GM12878 (cell line): Measurements from ENCODE around the gene CCDC102B. TPM values are rescaled to one million over a fixed set of nuclear protein-coding genes. Genes with fewer than 3 reads are reported as not detected.

Experiments used
- ATAC-seq: fragments of 200-7000 bp; cut with Tn5 transposase; 3 replicates; pipeline ENCODE4 v1.9.1; 2020; ENCODE audit warnings: mild to moderate bottlenecking, moderate library complexity
- BruUV-seq: library from RNA; stranded (reverse); fragments of 400-500 nt; replicated peaks from 2 replicates; lab custom pipeline; 2021; lab: Mats Ljungman, UMichigan
- CTCF ChIA-PET: fragments of 300-600 bp; sonication (Branson Sonifier 250); formaldehyde crosslinking; extraction: SDS; loops from one replicate; lab custom pipeline; 2021; ENCODE audit warnings: inconsistent platforms; lab: Yijun Ruan, JAX
- POLR2A ChIA-PET: fragments of 350-600 bp; formaldehyde crosslinking; extraction: SDS; loops from one replicate; lab custom pipeline; 2021; ENCODE audit warnings: inconsistent platforms; lab: Charles Lee
- RAD21 ChIA-PET: fragments of 300-600 bp; sonication (Branson Sonifier 250); formaldehyde crosslinking; loops from one replicate; lab custom pipeline; 2023; ENCODE audit warnings: antibody characterized with exemption; ENCODE audit not compliant: unreplicated experiment; lab: Charles Lee
- SMC1A ChIA-PET: fragments of 300-600 bp; sonication (Branson Sonifier 250); formaldehyde crosslinking; loops from one replicate; lab custom pipeline; 2023; ENCODE audit not compliant: unreplicated experiment, uncharacterized antibody; lab: Charles Lee
- DNase-seq: peaks from one replicate; pipeline ENCODE4 v3.0.0-alpha.2; 2011; ENCODE audit warnings: low read depth, low spot score
- FAIRE-seq: peaks from 3 replicates; lab custom pipeline; 2011; peaks lifted over from hg19 to GRCh38; lab: Jason Lieb, UNC
- H2AFZ ChIP-seq: 2 replicates; pipeline ENCODE4 v1.6.0; 2011; ENCODE audit warnings: low read depth, low read length, control low read depth; ENCODE audit not compliant: control insufficient read depth
- H3K27ac ChIP-seq: 2 replicates; pipeline ENCODE4 v1.5.1; 2011; ENCODE audit warnings: control low read depth; ENCODE audit not compliant: control insufficient read depth, insufficient read depth
- H3K27me3 ChIP-seq, 2 experiments: replicated peaks in 1 of 2; 2 replicates each; pipeline versions ENCODE4 v1.6.0 to v1.6.1; 2011; ENCODE audit warnings: low read length in 1 of 2; ENCODE audit not compliant: control insufficient read depth in 2 of 2, insufficient read depth in 2 of 2
- H3K36me3 ChIP-seq, 2 experiments: 2 replicates each; pipeline ENCODE4 v1.5.1; 2011; ENCODE audit warnings: low read length in 1 of 2; ENCODE audit not compliant: control insufficient read depth in 2 of 2, insufficient read depth in 2 of 2
- H3K4me1 ChIP-seq: 2 replicates; pipeline ENCODE4 v1.6.1; 2011; ENCODE audit warnings: mild to moderate bottlenecking, low read length, moderate library complexity, mixed read lengths; ENCODE audit not compliant: control insufficient read depth, insufficient read depth
- H3K4me2 ChIP-seq: 2 replicates; pipeline ENCODE4 v1.6.0; 2011; ENCODE audit warnings: control low read depth; ENCODE audit not compliant: control insufficient read depth, insufficient read depth
- H3K4me3 ChIP-seq: fragments of 200-600 bp; sonication (generic); 2 replicates; pipeline ENCODE4 v1.5.1; 2016
- H3K79me2 ChIP-seq: 2 replicates; pipeline ENCODE4 v1.6.0; 2011; ENCODE audit warnings: low read length; ENCODE audit not compliant: control insufficient read depth, insufficient read depth
- H3K9ac ChIP-seq: 2 replicates; pipeline ENCODE4 v1.8.0; 2011; ENCODE audit warnings: low read length, control low read depth, mixed read lengths; ENCODE audit not compliant: control insufficient read depth, insufficient read depth
- H3K9me3 ChIP-seq: replicated peaks from 3 replicates; pipeline ENCODE4 v1.5.1; 2011; ENCODE audit warnings: mild to moderate bottlenecking, low read length; ENCODE audit not compliant: control insufficient read depth, insufficient read depth
- H4K20me1 ChIP-seq: 2 replicates; pipeline ENCODE4 v1.6.0; 2011; ENCODE audit not compliant: control insufficient read depth, insufficient read depth
- EP300 ChIP-seq, 2 experiments: fragments of 150-350 bp in 1 of 2; IDR thresholded peaks; 2 replicates each; pipeline ENCODE4 v1.6.1; 2011 to 2012; ENCODE audit warnings: low read depth in 2 of 2, low read length in 2 of 2, borderline replicate concordance in 1 of 2, improper control_type of control experiment in 1 of 2, inconsistent platforms in 1 of 2; ENCODE audit not compliant: control insufficient read depth in 1 of 2
- MXI1 ChIP-seq: fragments of 150-350 bp; IDR thresholded peaks from 2 replicates; pipeline ENCODE4 v1.6.1; 2011; ENCODE audit warnings: low read depth, mild to moderate bottlenecking, inconsistent platforms, low read length, improper control_type of control experiment
- NR2C2 ChIP-seq: IDR thresholded peaks from 2 replicates; pipeline ENCODE4 v1.6.1; 2011; ENCODE audit warnings: borderline replicate concordance, low read depth; ENCODE audit not compliant: control insufficient read depth, insufficient read length
- PAX8 ChIP-seq: fragments of 450-650 bp; IDR thresholded peaks from 2 replicates; pipeline ENCODE4 v1.6.1; 2017; ENCODE audit warnings: mild to moderate bottlenecking, moderate library complexity
- SIN3A ChIP-seq: IDR thresholded peaks from 2 replicates; pipeline ENCODE4 v1.6.1; 2012; ENCODE audit warnings: low read depth, low read length, improper control_type of control experiment
- SMARCA5 ChIP-seq: fragments of 450-650 bp; IDR thresholded peaks from 2 replicates; pipeline ENCODE4 v1.6.1; 2017; ENCODE audit warnings: mild to moderate bottlenecking
- YBX1 ChIP-seq: fragments of 450-650 bp; IDR thresholded peaks from 2 replicates; pipeline ENCODE4 v1.6.1; 2016; ENCODE audit warnings: antibody characterized with exemption
- whole genome bisulfite sequencing: methylation state at CpG from one replicate; pipeline ENCODE4 v1.1.6; 2016; ENCODE audit warnings: low lambda C conversion rate; ENCODE audit not compliant: insufficient replicate concordance, insufficient coverage; ENCODE audit errors: missing lambda C conversion rate; 5-methylcytosine and 5-hydroxymethylcytosine counted together
- in situ Hi-C: fragments of 300-500 bp; cut with MboI; formaldehyde crosslinking; loops from 9 replicates; pipeline ENCODE4 v1.14.3; 2018; ENCODE audit warnings: mixed read lengths
- intact Hi-C: fragments of 100-400 bp; cut with micrococcal nuclease; formaldehyde crosslinking; loops from one replicate; pipeline ENCODE4 v1.14.2; 2022; ENCODE audit not compliant: unreplicated experiment
- polyA plus RNA-seq, 11 experiments: library from polyadenylated mRNA; depleted of rRNA in 4 of 11; unstranded in 6 of 11; stranded (reverse) in 5 of 11; fragments of >200 nt; fragmentation: Nextera tagmentation in 4 of 11; fragmentation: Illumina TruSeq in 1 of 11; extraction: Ambion mirVana in 4 of 11; extraction: Trizol in 1 of 11; gene quantifications; 1 replicate in 1 of 11; 2 replicates in 10 of 11; pipeline versions ENCODE4 v1.2.1 to v1.2.3, GENCODE V29; 2011 to 2016; ENCODE audit warnings: inconsistent platforms in 2 of 11, missing spikeins in 2 of 11, low read depth in 1 of 11
- total RNA-seq, 4 experiments: library from RNA; depleted of rRNA in 3 of 4; stranded (reverse); fragments of >200 nt in 3 of 4; fragmentation: Illumina TruSeq in 1 of 4; extraction: Trizol in 1 of 4; gene quantifications; 2 replicates each; pipeline versions ENCODE4 v1.2.1 to v1.2.3, GENCODE V29; 2013 to 2021
- TF ChIP-seq, protein P1 (sequence below): fragments of 450-650 bp; IDR thresholded peaks from 2 replicates; pipeline ENCODE4 v1.6.1; 2017; ENCODE audit warnings: low read depth, mild to moderate bottlenecking, moderate library complexity
- TF ChIP-seq, protein P2 (sequence below): IDR thresholded peaks from 2 replicates; pipeline ENCODE4 v1.6.1; 2012; ENCODE audit warnings: low read depth, low read length, improper control_type of control experiment
- TF ChIP-seq, protein P3 (sequence below): fragments of 450-650 bp; IDR thresholded peaks from 2 replicates; pipeline ENCODE4 v1.6.1; 2014; ENCODE audit warnings: mild to moderate bottlenecking
- TF ChIP-seq, protein P4 (sequence below): fragments of 450-650 bp; IDR thresholded peaks from 2 replicates; pipeline ENCODE4 v1.6.1; 2017; ENCODE audit warnings: mild to moderate bottlenecking, moderate library complexity

Gene CCDC102B
- total and polyA plus RNA-seq, 10 of the 15 experiments (the other 5 are each of a cell fraction or from before 2014, with no cell fraction given), result 2.7 to 4.7 (median 3.3) TPM

DNA sequence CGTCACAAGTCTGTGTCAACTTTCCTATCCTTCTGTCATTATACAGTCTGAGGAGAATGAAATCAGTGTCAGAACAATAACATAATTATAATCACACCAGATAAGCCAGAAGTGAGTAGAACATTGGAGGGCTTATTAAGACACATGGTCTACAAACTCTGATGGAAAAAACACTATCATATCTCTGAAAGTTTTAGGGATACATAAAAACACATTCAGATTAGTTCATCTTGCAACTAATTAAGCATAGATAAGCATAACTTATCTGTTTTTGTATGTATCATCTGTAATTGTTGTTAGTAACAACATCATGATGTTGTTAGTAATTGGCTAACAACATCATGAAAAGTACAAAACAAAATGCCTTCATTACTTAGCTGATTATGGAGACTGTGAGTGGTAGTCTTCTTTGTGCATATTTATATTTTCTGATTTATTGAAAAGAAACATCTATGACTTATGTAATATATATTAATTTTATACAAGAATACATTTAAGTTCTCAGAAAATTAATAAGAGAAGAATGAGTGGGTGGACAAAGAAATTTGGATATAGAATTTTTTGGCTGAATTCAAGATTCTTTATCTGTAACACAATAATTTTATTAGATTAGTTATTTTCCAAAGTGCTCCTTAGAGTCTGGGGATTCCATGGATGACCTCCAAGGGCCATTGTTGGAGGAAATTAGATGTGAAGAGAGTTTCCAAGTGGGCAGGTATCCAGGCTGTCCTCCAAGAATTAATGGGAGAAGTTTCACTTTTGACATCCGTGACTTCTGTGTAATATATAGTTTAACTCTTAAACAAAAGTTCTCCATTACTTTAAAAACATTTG is 16.9 kb upstream of the CCDC102B start:
- WGBS, result 0% methylated on average over 2 of the region's 2 CpGs
- H3K27ac ChIP-seq, result no peak overlapping the region
- no peaks in the 10 kb centered on the region for H4K20me1 ChIP-seq
- no peaks in the 10 kb centered on the region for H3K27me3 ChIP-seq
- ChIA-PET RAD21 (no interaction called here), CTCF (no interaction called here), POLR2A (no interaction called here), SMC1A (no interaction called here)
- no peaks in the 10 kb centered on the region for H3K9me3 ChIP-seq
- FAIRE-seq (no peak), ATAC-seq (no peak), DNase-seq (no peak)
- H2AFZ ChIP-seq, result no peak overlapping the region
- H3K9ac ChIP-seq, result no peak overlapping the region
- no peaks in the 10 kb centered on the region for H3K79me2 ChIP-seq
- no peak overlapping the region for H3K4me2 ChIP-seq
- H3K4me3 ChIP-seq, result no peak overlapping the region
- intact Hi-C loops, result no loop called here
- H3K36me3 ChIP-seq, result no peaks in the 10 kb centered on the region
- in situ Hi-C loops, result no loop called here
- no peaks in the 10 kb centered on the region for H3K4me1 ChIP-seq
- no TSS peak for BruUV-seq
- TF ChIP-seq, protein P1, sequence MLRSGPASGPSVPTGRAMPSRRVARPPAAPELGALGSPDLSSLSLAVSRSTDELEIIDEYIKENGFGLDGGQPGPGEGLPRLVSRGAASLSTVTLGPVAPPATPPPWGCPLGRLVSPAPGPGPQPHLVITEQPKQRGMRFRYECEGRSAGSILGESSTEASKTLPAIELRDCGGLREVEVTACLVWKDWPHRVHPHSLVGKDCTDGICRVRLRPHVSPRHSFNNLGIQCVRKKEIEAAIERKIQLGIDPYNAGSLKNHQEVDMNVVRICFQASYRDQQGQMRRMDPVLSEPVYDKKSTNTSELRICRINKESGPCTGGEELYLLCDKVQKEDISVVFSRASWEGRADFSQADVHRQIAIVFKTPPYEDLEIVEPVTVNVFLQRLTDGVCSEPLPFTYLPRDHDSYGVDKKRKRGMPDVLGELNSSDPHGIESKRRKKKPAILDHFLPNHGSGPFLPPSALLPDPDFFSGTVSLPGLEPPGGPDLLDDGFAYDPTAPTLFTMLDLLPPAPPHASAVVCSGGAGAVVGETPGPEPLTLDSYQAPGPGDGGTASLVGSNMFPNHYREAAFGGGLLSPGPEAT, result no peak
- TF ChIP-seq PAX8 (no peak), YBX1 (no peak), NR2C2 (no peak), SIN3A (no peak), EP300 (IDR thresholded peaks at IDR 0.05; ENCODE audit: borderline replicate concordance in 1 of 2, control insufficient read depth in 1 of 2, low read depth in 2 of 2, low read length in 2 of 2) (no peak), MXI1 (no peak), SMARCA5 (no peak)
- TF ChIP-seq, protein P2, sequence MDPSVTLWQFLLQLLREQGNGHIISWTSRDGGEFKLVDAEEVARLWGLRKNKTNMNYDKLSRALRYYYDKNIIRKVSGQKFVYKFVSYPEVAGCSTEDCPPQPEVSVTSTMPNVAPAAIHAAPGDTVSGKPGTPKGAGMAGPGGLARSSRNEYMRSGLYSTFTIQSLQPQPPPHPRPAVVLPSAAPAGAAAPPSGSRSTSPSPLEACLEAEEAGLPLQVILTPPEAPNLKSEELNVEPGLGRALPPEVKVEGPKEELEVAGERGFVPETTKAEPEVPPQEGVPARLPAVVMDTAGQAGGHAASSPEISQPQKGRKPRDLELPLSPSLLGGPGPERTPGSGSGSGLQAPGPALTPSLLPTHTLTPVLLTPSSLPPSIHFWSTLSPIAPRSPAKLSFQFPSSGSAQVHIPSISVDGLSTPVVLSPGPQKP, result no peak
- TF ChIP-seq, protein P3, sequence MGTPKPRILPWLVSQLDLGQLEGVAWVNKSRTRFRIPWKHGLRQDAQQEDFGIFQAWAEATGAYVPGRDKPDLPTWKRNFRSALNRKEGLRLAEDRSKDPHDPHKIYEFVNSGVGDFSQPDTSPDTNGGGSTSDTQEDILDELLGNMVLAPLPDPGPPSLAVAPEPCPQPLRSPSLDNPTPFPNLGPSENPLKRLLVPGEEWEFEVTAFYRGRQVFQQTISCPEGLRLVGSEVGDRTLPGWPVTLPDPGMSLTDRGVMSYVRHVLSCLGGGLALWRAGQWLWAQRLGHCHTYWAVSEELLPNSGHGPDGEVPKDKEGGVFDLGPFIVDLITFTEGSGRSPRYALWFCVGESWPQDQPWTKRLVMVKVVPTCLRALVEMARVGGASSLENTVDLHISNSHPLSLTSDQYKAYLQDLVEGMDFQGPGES, result no peak
- TF ChIP-seq, protein P4, sequence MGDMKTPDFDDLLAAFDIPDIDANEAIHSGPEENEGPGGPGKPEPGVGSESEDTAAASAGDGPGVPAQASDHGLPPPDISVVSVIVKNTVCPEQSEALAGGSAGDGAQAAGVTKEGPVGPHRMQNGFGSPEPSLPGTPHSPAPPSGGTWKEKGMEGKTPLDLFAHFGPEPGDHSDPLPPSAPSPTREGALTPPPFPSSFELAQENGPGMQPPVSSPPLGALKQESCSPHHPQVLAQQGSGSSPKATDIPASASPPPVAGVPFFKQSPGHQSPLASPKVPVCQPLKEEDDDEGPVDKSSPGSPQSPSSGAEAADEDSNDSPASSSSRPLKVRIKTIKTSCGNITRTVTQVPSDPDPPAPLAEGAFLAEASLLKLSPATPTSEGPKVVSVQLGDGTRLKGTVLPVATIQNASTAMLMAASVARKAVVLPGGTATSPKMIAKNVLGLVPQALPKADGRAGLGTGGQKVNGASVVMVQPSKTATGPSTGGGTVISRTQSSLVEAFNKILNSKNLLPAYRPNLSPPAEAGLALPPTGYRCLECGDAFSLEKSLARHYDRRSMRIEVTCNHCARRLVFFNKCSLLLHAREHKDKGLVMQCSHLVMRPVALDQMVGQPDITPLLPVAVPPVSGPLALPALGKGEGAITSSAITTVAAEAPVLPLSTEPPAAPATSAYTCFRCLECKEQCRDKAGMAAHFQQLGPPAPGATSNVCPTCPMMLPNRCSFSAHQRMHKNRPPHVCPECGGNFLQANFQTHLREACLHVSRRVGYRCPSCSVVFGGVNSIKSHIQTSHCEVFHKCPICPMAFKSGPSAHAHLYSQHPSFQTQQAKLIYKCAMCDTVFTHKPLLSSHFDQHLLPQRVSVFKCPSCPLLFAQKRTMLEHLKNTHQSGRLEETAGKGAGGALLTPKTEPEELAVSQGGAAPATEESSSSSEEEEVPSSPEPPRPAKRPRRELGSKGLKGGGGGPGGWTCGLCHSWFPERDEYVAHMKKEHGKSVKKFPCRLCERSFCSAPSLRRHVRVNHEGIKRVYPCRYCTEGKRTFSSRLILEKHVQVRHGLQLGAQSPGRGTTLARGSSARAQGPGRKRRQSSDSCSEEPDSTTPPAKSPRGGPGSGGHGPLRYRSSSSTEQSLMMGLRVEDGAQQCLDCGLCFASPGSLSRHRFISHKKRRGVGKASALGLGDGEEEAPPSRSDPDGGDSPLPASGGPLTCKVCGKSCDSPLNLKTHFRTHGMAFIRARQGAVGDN, result no peak
